B cell (primary cell): ENCODE measurements around the gene HBQ1. TPM values are rescaled to one million over a fixed set of nuclear protein-coding genes. Genes with fewer than 3 reads are reported as not detected.
"Not testable (repeated sequence)": the region's sequence is repeated elsewhere in the genome, so short reads cannot be mapped to it uniquely, and the experiment has no call there.

ENCODE experiments used
- ATAC-seq: fragments of 200-7000 bp; cut with Tn5 transposase; one replicate; pipeline ENCODE4 v1.10.0; 2021; ENCODE audit warnings: low read depth, mild to moderate bottlenecking, moderate number of reproducible peaks, moderate library complexity
- CTCF ChIA-PET: fragments of 350-600 bp; sonication (Branson Sonifier 250); formaldehyde crosslinking; loops from one replicate; lab custom pipeline; 2021; ENCODE audit warnings: antibody characterized with exemption, inconsistent platforms; lab: Charles Lee
- POLR2A ChIA-PET: fragments of 350-600 bp; sonication (Branson Sonifier 250); formaldehyde crosslinking; loops from one replicate; lab custom pipeline; 2021; ENCODE audit warnings: antibody characterized with exemption; lab: Charles Lee
- DNase-seq: peaks from one replicate; pipeline ENCODE4 v3.0.0; 2013
- H2AFZ ChIP-seq: 2 replicates; pipeline ENCODE4 v1.6.1; 2012; ENCODE audit warnings: mild to moderate bottlenecking, low read depth, low read length; ENCODE audit not compliant: insufficient read depth, poor library complexity, severe bottlenecking
- H3K27ac ChIP-seq, 2 donors: 1 replicate in 1 of 2; 2 replicates in 1 of 2; pipeline ENCODE4 v1.5.1; 2012 to 2013; ENCODE audit warnings: low read length in 2 of 2, mild to moderate bottlenecking in 2 of 2, moderate library complexity in 1 of 2
- H3K27me3 ChIP-seq, 4 experiments: fragments of 200-600 bp in 1 of 4; sonication (generic) in 1 of 4; replicated peaks in 1 of 4; 1 replicate in 2 of 4; 2 replicates in 2 of 4; pipeline versions ENCODE4 v1.6.1 to v1.7.0; 2013 to 2016; ENCODE audit warnings: low read length in 3 of 4, mild to moderate bottlenecking in 2 of 4, mixed read lengths in 1 of 4, moderate library complexity in 1 of 4; ENCODE audit not compliant: insufficient read depth in 4 of 4, control insufficient read depth in 3 of 4; ENCODE audit errors: control extremely low read depth in 1 of 4
- H3K36me3 ChIP-seq, 2 experiments: replicated peaks in 1 of 2; 1 replicate in 1 of 2; 2 replicates in 1 of 2; pipeline versions ENCODE4 v1.6.1 to v1.7.1; 2013; ENCODE audit warnings: low read length in 1 of 2; ENCODE audit not compliant: insufficient read depth in 2 of 2, control insufficient read depth in 1 of 2; ENCODE audit errors: control extremely low read depth in 1 of 2, extremely low read depth in 1 of 2
- H3K4me1 ChIP-seq, 2 donors: fragments of 200-600 bp in 1 of 2; sonication (generic) in 1 of 2; 1 replicate in 1 of 2; 2 replicates in 1 of 2; pipeline versions ENCODE4 v1.5.1 to v1.6.1; 2013 to 2017; ENCODE audit warnings: low read length in 2 of 2; ENCODE audit not compliant: control insufficient read depth in 2 of 2, insufficient read depth in 2 of 2
- H3K4me2 ChIP-seq: replicated peaks from 2 replicates; pipeline ENCODE3; 2012; ENCODE audit warnings: mild to moderate bottlenecking, low read depth, low read length; ENCODE audit not compliant: poor library complexity, severe bottlenecking
- H3K4me3 ChIP-seq, 5 experiments: fragments of 200-600 bp in 1 of 5; sonication (generic) in 1 of 5; 1 replicate in 3 of 5; 2 replicates in 2 of 5; pipeline versions ENCODE4 v1.5.1 to v1.7.0; 2011 to 2016; ENCODE audit warnings: low read length in 4 of 5, mild to moderate bottlenecking in 4 of 5, low read depth in 2 of 5, control low read depth in 1 of 5, moderate library complexity in 1 of 5; ENCODE audit not compliant: insufficient read depth in 1 of 5; ENCODE audit errors: control extremely low read depth in 1 of 5, extremely low read depth in 1 of 5
- H3K79me2 ChIP-seq: fragments of 200-600 bp; sonication (generic); one replicate; pipeline ENCODE4 v1.6.0; 2016; ENCODE audit warnings: low read length; ENCODE audit not compliant: control insufficient read depth, insufficient read depth
- H3K9ac ChIP-seq: fragments of 200-600 bp; sonication (generic); 2 replicates; pipeline ENCODE4 v1.6.1; 2017; ENCODE audit warnings: mild to moderate bottlenecking, low read length, moderate library complexity
- H3K9me3 ChIP-seq, 3 donors: one replicate each; pipeline versions ENCODE4 v1.6.1 to v1.7.1; 2013; ENCODE audit warnings: low read length in 2 of 3; ENCODE audit not compliant: control insufficient read depth in 2 of 3, insufficient read depth in 1 of 3; ENCODE audit errors: control extremely low read depth in 1 of 3
- H4K20me1 ChIP-seq: 2 replicates; pipeline ENCODE4 v1.6.0; 2012; ENCODE audit warnings: mild to moderate bottlenecking, low read length; ENCODE audit not compliant: insufficient read depth, control insufficient read depth, poor library complexity, severe bottlenecking
- H3K27ac Mint-ChIP-seq: one replicate; pipeline ENCODE4 v1.8.0; 2021; ENCODE audit warnings: mixed read lengths
- H3K27me3 Mint-ChIP-seq: one replicate; pipeline ENCODE4 v1.8.0; 2021; ENCODE audit warnings: mixed read lengths
- H3K4me1 Mint-ChIP-seq: one replicate; pipeline ENCODE4 v1.8.0; 2021; ENCODE audit warnings: mixed read lengths
- H3K4me3 Mint-ChIP-seq: one replicate; pipeline ENCODE4 v1.8.0; 2021; ENCODE audit warnings: mixed read lengths
- H3K9me3 Mint-ChIP-seq: one replicate; pipeline ENCODE4 v1.8.0; 2022; ENCODE audit warnings: mixed read lengths; ENCODE audit not compliant: insufficient read depth
- EZH2 ChIP-seq: IDR thresholded peaks from 2 replicates; pipeline ENCODE4 v1.6.1; 2012; ENCODE audit warnings: borderline replicate concordance, low read depth, mild to moderate bottlenecking, moderate library complexity, low read length; ENCODE audit not compliant: insufficient read depth, poor library complexity, severe bottlenecking
- WGBS: methylation state at CpG from one replicate; pipeline ENCODE4 v1.1.5; 2013; ENCODE audit warnings: missing lambda C conversion rate; ENCODE audit not compliant: insufficient coverage; 5-methylcytosine and 5-hydroxymethylcytosine counted together
- intact Hi-C: fragments of 100-400 bp; cut with micrococcal nuclease; formaldehyde crosslinking; loops from one replicate; pipeline ENCODE4 v1.10.0; 2022
- polyA plus RNA-seq: library from polyadenylated mRNA; depleted of rRNA; stranded (reverse); fragments of >200 nt; gene quantifications from 2 replicates; pipeline ENCODE4 v1.2.3, GENCODE V29; 2012
- total RNA-seq, 2 donors: library from RNA; stranded (reverse); fragments of 120-200 nt in 1 of 2; gene quantifications; 1 replicate in 1 of 2; 2 replicates in 1 of 2; pipeline versions ENCODE4 v1.2.3 to v1.2.4, GENCODE V29; 2013 to 2022
- TF ChIP-seq, protein P1 (sequence below): fragments of 200-600 bp; IDR thresholded peaks from one replicate; pipeline ENCODE4 v1.8.0; 2022; ENCODE audit warnings: antibody characterized with exemption, mild to moderate bottlenecking

HBQ1 gene
- total and polyA plus RNA-seq, 2 donors (not counting 1 experiment from before 2014, with no cell fraction given), result not detected

DNA sequence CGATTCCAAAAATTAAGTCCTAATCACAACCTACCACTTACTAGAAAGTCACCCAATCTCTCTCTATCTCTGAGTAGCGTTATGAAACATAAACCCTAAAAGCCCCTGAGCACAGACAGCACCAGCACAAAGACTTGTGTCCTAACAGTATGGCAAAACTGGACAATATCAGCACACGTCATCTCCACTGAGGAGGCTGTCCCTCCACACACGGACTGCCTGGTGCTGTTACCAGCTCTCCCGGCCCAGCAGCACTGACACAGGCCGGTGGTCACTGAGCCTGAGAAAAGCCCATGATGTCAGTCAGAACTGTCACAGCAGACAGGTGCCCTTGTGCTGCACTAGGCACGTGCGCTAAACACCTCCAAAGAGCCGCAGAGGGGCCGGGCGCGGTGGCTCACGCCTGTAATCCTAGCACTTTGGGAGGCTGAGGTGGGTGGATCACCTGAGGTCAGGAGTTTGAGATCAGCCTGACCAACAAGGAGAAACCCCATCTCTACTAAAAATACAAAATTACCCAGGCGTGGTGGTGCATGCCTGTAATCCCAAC is 31.4 kb downstream of the HBQ1 start:
- not testable (repeated sequence) for H3K27ac Mint-ChIP-seq

DNA sequence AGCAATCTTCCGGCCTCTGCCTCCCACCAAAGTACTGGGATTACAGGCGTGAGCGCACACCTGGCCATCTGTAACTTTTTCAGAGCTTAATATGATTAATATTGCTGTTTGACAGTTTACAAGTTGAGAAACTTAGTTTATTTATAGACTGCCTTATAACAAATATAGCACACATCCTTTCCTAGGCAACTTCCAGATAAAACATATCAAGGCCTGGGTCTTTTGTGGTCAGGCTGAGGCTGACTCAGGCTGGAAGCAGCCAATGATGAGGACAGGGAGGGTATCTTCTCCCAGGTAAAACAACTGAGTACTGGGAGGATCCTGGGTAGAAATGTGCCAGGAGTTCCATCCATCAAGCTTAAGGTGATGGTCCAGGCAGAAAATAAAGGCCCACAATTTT is 32.7 kb downstream of the HBQ1 start:
- ChIA-PET POLR2A (no interaction called here), CTCF (no interaction called here)
- peaks cover 85% of the 10 kb centered on the region for H3K79me2 ChIP-seq

More for the DNA sequence above, 31.4 kb downstream of the HBQ1 start:
- H3K4me2 ChIP-seq, H3K4me3 Mint-ChIP-seq, H3K27me3 Mint-ChIP-seq, H3K4me3 ChIP-seq, ATAC-seq, H3K9me3 Mint-ChIP-seq, H3K9ac ChIP-seq, H3K4me1 ChIP-seq, H3K9me3 ChIP-seq, intact Hi-C loops, DNase-seq, H3K27ac ChIP-seq, H3K4me1 Mint-ChIP-seq, H2AFZ ChIP-seq, H3K27me3 ChIP-seq, POLR2A ChIA-PET: not testable (repeated sequence)
- WGBS, result 97% methylated on average over 12 of the region's 14 CpGs
- CTCF ChIA-PET, result interaction anchor here (1.5 kb wide), 1 partner anchor 150 kb away, joined by 4 read pairs; no protein-coding TSS in a partner anchor
- H3K36me3 ChIP-seq, result peaks cover 0 to 69% of the 10 kb centered on the region in 2 experiments
- H4K20me1 ChIP-seq, result peaks cover 86% of the 10 kb centered on the region
- peaks cover 73% of the 10 kb centered on the region for H3K79me2 ChIP-seq

More for the DNA sequence above, 32.7 kb downstream of the HBQ1 start:
- H3K4me3 ChIP-seq, result no peak overlapping the region
- no peak for ATAC-seq
- H2AFZ ChIP-seq, result no peak overlapping the region
- Mint-ChIP-seq H3K4me3 (no peak overlapping the region), H3K4me1 (no peaks in the 10 kb centered on the region), H3K27me3 (no peaks in the 10 kb centered on the region), H3K9me3 (no peaks in the 10 kb centered on the region), H3K27ac (no peak overlapping the region)
- WGBS, result 100% methylated on average over 1 of the region's 3 CpGs
- no peak overlapping the region for H3K27ac ChIP-seq
- H3K27me3 ChIP-seq, result no peaks in the 10 kb centered on the region
- intact Hi-C loops, result no loop called here
- H3K36me3 ChIP-seq, result peaks cover 0 to 65% of the 10 kb centered on the region in 2 experiments
- no peak for DNase-seq
- H3K4me2 ChIP-seq, result no peak overlapping the region
- H3K9me3 ChIP-seq, result no peaks in the 10 kb centered on the region
- H4K20me1 ChIP-seq, result peaks cover 86% of the 10 kb centered on the region
- H3K4me1 ChIP-seq, result no peaks in the 10 kb centered on the region
- no peak overlapping the region for H3K9ac ChIP-seq
- TF ChIP-seq EZH2, result no peak
- TF ChIP-seq, protein P1, sequence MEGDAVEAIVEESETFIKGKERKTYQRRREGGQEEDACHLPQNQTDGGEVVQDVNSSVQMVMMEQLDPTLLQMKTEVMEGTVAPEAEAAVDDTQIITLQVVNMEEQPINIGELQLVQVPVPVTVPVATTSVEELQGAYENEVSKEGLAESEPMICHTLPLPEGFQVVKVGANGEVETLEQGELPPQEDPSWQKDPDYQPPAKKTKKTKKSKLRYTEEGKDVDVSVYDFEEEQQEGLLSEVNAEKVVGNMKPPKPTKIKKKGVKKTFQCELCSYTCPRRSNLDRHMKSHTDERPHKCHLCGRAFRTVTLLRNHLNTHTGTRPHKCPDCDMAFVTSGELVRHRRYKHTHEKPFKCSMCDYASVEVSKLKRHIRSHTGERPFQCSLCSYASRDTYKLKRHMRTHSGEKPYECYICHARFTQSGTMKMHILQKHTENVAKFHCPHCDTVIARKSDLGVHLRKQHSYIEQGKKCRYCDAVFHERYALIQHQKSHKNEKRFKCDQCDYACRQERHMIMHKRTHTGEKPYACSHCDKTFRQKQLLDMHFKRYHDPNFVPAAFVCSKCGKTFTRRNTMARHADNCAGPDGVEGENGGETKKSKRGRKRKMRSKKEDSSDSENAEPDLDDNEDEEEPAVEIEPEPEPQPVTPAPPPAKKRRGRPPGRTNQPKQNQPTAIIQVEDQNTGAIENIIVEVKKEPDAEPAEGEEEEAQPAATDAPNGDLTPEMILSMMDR, result no peak
